PC-9 (cell line): ENCODE results near the gene RSPH1. TPM values are rescaled to one million over a fixed set of nuclear protein-coding genes. Genes with fewer than 3 reads are reported as not detected.

Source experiments
- BruUV-seq: library from RNA; stranded (reverse); fragments of 400-500 nt; replicated peaks from 2 replicates; lab custom pipeline; 2021; lab: Mats Ljungman, UMichigan
- CTCF ChIA-PET: fragments of 300-600 bp; sonication (Branson Sonifier 250); formaldehyde crosslinking; loops from one replicate; lab custom pipeline; 2022; ENCODE audit warnings: antibody characterized with exemption; lab: Charles Lee
- POLR2A ChIA-PET: fragments of 300-600 bp; sonication (Branson Sonifier 250); formaldehyde crosslinking; loops from one replicate; lab custom pipeline; 2022; ENCODE audit warnings: antibody characterized with exemption; ENCODE audit not compliant: unreplicated experiment; lab: Charles Lee
- DNase-seq, 2 experiments: peaks; one replicate each; pipeline versions ENCODE4 v3.0.0 to v3.0.0-alpha.2; 2015 to 2022; ENCODE audit warnings: mixed read lengths in 1 of 2
- H2AFZ ChIP-seq: fragments of 200-600 bp; sonication (generic); 2 replicates; pipeline ENCODE4 v1.8.1; 2017; ENCODE audit warnings: antibody characterized with exemption
- H3F3A ChIP-seq: fragments of 200-600 bp; sonication (generic); 2 replicates; pipeline ENCODE4 v1.8.1; 2017; ENCODE audit warnings: antibody characterized with exemption, mild to moderate bottlenecking, low read depth; ENCODE audit not compliant: insufficient read depth
- H3K27ac ChIP-seq: fragments of 200-600 bp; sonication (generic); 2 replicates; pipeline ENCODE4 v1.6.1; 2016; ENCODE audit warnings: mixed run types
- H3K27me3 ChIP-seq: fragments of 200-600 bp; sonication (generic); 2 replicates; pipeline ENCODE4 v1.6.1; 2016; ENCODE audit warnings: low read depth, mixed run types; ENCODE audit not compliant: insufficient read depth
- H3K36me3 ChIP-seq: fragments of 200-600 bp; sonication (generic); 2 replicates; pipeline ENCODE4 v1.6.1; 2016; ENCODE audit warnings: low read depth, mixed run types
- H3K4me1 ChIP-seq: fragments of 200-600 bp; sonication (generic); replicated peaks from 2 replicates; pipeline ENCODE4 v1.6.1; 2016; ENCODE audit warnings: mixed run types; ENCODE audit not compliant: insufficient read depth
- H3K4me2 ChIP-seq: fragments of 200-600 bp; sonication (generic); 2 replicates; pipeline ENCODE4 v1.6.1; 2017; ENCODE audit warnings: mixed run types
- H3K4me3 ChIP-seq: fragments of 200-600 bp; sonication (generic); 2 replicates; pipeline ENCODE4 v1.6.1; 2016; ENCODE audit warnings: mixed run types
- H3K79me2 ChIP-seq: fragments of 200-600 bp; sonication (generic); 2 replicates; pipeline ENCODE4 v1.6.1; 2017; ENCODE audit warnings: low read depth, mixed run types
- H3K9me2 ChIP-seq: fragments of 200-600 bp; sonication (generic); 2 replicates; pipeline ENCODE4 v1.8.1; 2017; ENCODE audit warnings: mild to moderate bottlenecking; ENCODE audit not compliant: insufficient read depth
- H3K9me3 ChIP-seq: fragments of 200-600 bp; sonication (generic); 2 replicates; pipeline ENCODE4 v1.8.1; 2016; ENCODE audit warnings: low read depth; ENCODE audit not compliant: insufficient read depth
- H4K20me1 ChIP-seq: fragments of 200-600 bp; sonication (generic); 2 replicates; pipeline ENCODE4 v1.8.1; 2017; ENCODE audit not compliant: insufficient read depth
- CTCF ChIP-seq: fragments of 200-600 bp; sonication (generic); conservative IDR thresholded peaks from 2 replicates; pipeline ENCODE4 v1.6.1; 2017; ENCODE audit warnings: mixed run types, antibody characterized with exemption, mild to moderate bottlenecking, moderate library complexity
- EZH2 ChIP-seq: fragments of 200-600 bp; sonication (generic); IDR thresholded peaks from 2 replicates; pipeline ENCODE4 v1.8.0; 2017; ENCODE audit warnings: antibody characterized with exemption, low read depth
- intact Hi-C: fragments of 100-400 bp; cut with micrococcal nuclease; formaldehyde crosslinking; loops from one replicate; pipeline ENCODE4 v1.10.0; 2022; ENCODE audit not compliant: unreplicated experiment
- total RNA-seq: library from RNA; stranded (reverse); gene quantifications from 2 replicates; pipeline ENCODE4 v1.2.3, GENCODE V29; 2021

Gene RSPH1
- total RNA-seq, 1 experiment from 2014 or later: 8.0 TPM

- Histone ChIP-seq H3F3A (peaks cover 31% of the 10 kb centered on the region), H3K4me3 (no peak overlapping the region), H3K79me2 (no peaks in the 10 kb centered on the region), H3K36me3 (no peaks in the 10 kb centered on the region), H3K27ac (peak overlapping the region; percentile 79), H3K9me2 (no peaks in the 10 kb centered on the region), H3K4me2 (peak overlapping the region; percentile 69), H3K9me3 (no peaks in the 10 kb centered on the region), H4K20me1 (no peaks in the 10 kb centered on the region), H3K27me3 (no peaks in the 10 kb centered on the region), H2AFZ (no peak overlapping the region), H3K4me1 (peaks cover 38% of the 10 kb centered on the region)
- POLR2A ChIA-PET: interaction anchor here (0.9 kb wide), 1 partner anchor 23 kb away, joined by 4 read pairs; no protein-coding TSS in a partner anchor
- CTCF ChIA-PET: no interaction called here
- no peak for DNase-seq
- intact Hi-C loops: loop anchor here (2.0 kb wide), 2 partner anchors 23 to 45 kb away; partner anchors contain the start of gene RSPH1
- no TSS peak for BruUV-seq
- no peak for TF ChIP-seq CTCF
- TF ChIP-seq EZH2: no peak
Measured at GRCh38 chr21:42473498-42474042, 22.5 kb downstream of the RSPH1 start.

GRCh38 chr21:42472521-42472920 lies 23.5 kb downstream of the RSPH1 start:
- no peak overlapping the region for H3K27ac ChIP-seq
- ChIA-PET CTCF (no interaction called here), POLR2A (no interaction called here)
- no peaks in the 10 kb centered on the region for H3K36me3 ChIP-seq
- no peak for TF ChIP-seq CTCF
- TF ChIP-seq EZH2: no peak
- H3K9me3 ChIP-seq: no peaks in the 10 kb centered on the region
- H3K27me3 ChIP-seq: no peaks in the 10 kb centered on the region
- BruUV-seq: no TSS peak
- H3K4me3 ChIP-seq: no peak overlapping the region
- peaks cover 49% of the 10 kb centered on the region for H3K4me1 ChIP-seq
- no peak overlapping the region for H3K4me2 ChIP-seq
- H3K79me2 ChIP-seq: no peaks in the 10 kb centered on the region
- no peak for DNase-seq
- no peaks in the 10 kb centered on the region for H3K9me2 ChIP-seq
- peaks cover 41% of the 10 kb centered on the region for H3F3A ChIP-seq
- intact Hi-C loops: no loop called here
- H2AFZ ChIP-seq: no peak overlapping the region
- H4K20me1 ChIP-seq: no peaks in the 10 kb centered on the region

GRCh38 chr21:42471716-42472330 lies 24.2 kb downstream of the RSPH1 start:
- no peak for DNase-seq
- POLR2A ChIA-PET: no interaction called here
- Histone ChIP-seq H3K4me2 (no peak overlapping the region), H3K79me2 (no peaks in the 10 kb centered on the region), H3K4me1 (peaks cover 56% of the 10 kb centered on the region), H2AFZ (no peak overlapping the region), H3F3A (peaks cover 48% of the 10 kb centered on the region), H3K27me3 (no peaks in the 10 kb centered on the region), H3K4me3 (no peak overlapping the region), H3K9me3 (no peaks in the 10 kb centered on the region), H3K36me3 (no peaks in the 10 kb centered on the region), H3K9me2 (no peaks in the 10 kb centered on the region), H4K20me1 (no peaks in the 10 kb centered on the region), H3K27ac (no peak overlapping the region)
- CTCF ChIA-PET: no interaction called here
- TF ChIP-seq CTCF: no peak
- TF ChIP-seq EZH2: no peak
- BruUV-seq: no TSS peak
- intact Hi-C loops: no loop called here
